ENCODE data around the gene RPS6KC1. TPM values are rescaled to one million over a fixed set of nuclear protein-coding genes. Genes with fewer than 3 reads are reported as not detected.

Gene RPS6KC1
- total and polyA plus RNA-seq, 9 of the 15 experiments (the other 6 are each of a cell fraction or from before 2014, with no cell fraction given): 4.3 to 34.6 (median 20.9) TPM

DNA sequence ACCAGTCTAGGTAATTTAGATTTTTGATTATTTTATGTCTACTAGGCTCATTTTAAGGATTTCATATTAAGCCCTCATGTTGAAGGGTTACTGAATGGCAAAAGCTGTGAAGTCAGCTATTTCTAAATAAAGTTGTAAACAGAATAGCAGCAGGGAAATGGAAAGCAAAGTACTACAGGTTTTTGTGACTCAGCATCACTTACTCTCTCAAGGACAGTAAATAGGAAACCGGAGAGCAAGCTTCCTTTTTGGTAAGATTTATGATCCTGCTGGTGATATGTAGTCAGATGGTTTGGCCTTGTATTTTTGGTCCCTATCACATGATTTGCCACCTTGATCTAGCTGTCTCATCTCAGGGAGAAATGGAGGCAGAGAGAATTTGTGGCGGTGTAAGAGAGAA is 226.0 kb downstream of the RPS6KC1 start (continued):
- TF ChIP-seq, protein P1, sequence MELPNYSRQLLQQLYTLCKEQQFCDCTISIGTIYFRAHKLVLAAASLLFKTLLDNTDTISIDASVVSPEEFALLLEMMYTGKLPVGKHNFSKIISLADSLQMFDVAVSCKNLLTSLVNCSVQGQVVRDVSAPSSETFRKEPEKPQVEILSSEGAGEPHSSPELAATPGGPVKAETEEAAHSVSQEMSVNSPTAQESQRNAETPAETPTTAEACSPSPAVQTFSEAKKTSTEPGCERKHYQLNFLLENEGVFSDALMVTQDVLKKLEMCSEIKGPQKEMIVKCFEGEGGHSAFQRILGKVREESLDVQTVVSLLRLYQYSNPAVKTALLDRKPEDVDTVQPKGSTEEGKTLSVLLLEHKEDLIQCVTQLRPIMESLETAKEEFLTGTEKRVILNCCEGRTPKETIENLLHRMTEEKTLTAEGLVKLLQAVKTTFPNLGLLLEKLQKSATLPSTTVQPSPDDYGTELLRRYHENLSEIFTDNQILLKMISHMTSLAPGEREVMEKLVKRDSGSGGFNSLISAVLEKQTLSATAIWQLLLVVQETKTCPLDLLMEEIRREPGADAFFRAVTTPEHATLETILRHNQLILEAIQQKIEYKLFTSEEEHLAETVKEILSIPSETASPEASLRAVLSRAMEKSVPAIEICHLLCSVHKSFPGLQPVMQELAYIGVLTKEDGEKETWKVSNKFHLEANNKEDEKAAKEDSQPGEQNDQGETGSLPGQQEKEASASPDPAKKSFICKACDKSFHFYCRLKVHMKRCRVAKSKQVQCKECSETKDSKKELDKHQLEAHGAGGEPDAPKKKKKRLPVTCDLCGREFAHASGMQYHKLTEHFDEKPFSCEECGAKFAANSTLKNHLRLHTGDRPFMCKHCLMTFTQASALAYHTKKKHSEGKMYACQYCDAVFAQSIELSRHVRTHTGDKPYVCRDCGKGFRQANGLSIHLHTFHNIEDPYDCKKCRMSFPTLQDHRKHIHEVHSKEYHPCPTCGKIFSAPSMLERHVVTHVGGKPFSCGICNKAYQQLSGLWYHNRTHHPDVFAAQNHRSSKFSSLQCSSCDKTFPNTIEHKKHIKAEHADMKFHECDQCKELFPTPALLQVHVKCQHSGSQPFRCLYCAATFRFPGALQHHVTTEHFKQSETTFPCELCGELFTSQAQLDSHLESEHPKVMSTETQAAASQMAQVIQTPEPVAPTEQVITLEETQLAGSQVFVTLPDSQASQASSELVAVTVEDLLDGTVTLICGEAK (IDR thresholded peaks at IDR 0.05): peak; percentile 38; the same call in 1 of the 2 replicates
- TF ChIP-seq, protein P1 (CRISPR knock-in tag; IDR thresholded peaks at IDR 0.05): no peak

DNA sequence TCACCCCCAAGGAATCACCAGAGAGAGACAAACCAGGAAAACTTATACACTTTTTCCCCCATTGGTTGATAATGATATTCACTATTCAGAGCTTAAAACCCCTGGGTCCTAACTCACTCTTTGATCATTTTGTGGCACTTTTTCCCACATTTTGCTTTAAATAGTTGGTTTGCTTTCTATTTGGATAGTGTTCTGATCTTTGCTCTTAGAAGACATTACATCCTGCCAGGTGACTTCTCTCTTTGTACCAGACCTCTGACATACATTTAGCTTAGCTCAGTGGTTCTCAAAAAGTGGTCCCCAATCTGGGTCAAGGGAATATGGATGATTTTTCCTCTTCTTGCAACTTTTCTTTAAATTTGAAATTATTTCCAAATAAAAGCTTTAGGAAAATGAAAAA is 228.4 kb downstream of the RPS6KC1 start:
- peaks cover 4% of the 10 kb centered on the region; the same call in 1 of the 3 replicates for H3K36me3 ChIP-seq (ENCODE audit: control insufficient read depth, insufficient read depth, low read length)
- H2AFZ ChIP-seq (ENCODE audit: low read depth, low read length): no peak overlapping the region
- TF ChIP-seq NCOA6 (IDR thresholded peaks at IDR 0.05) (no peak), ARID2 (IDR thresholded peaks at IDR 0.05) (no peak), ZNF253 (CRISPR knock-in tag; conservative IDR thresholded peaks at IDR 0.05) (no peak), RBM22 (IDR thresholded peaks at IDR 0.05; ENCODE audit: low read depth, low read length, poor library complexity, severe bottlenecking) (no peak), PRMT5 (CRISPR knock-in tag; IDR thresholded peaks at IDR 0.05) (no peak), ZKSCAN8 (CRISPR knock-in tag; IDR thresholded peaks at IDR 0.05) (no peak)
- TF ChIP-seq, protein P2, sequence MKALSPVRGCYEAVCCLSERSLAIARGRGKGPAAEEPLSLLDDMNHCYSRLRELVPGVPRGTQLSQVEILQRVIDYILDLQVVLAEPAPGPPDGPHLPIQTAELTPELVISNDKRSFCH (CRISPR knock-in tag; IDR thresholded peaks at IDR 0.05): no peak
- TF ChIP-seq, protein P2 (tag; IDR thresholded peaks at IDR 0.05): no peak
- TF ChIP-seq, protein P3, sequence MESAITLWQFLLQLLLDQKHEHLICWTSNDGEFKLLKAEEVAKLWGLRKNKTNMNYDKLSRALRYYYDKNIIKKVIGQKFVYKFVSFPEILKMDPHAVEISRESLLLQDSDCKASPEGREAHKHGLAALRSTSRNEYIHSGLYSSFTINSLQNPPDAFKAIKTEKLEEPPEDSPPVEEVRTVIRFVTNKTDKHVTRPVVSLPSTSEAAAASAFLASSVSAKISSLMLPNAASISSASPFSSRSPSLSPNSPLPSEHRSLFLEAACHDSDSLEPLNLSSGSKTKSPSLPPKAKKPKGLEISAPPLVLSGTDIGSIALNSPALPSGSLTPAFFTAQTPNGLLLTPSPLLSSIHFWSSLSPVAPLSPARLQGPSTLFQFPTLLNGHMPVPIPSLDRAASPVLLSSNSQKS (CRISPR knock-in tag; IDR thresholded peaks at IDR 0.05): no peak
- FAIRE-seq: no peak
- DNase-seq (ENCODE audit: extremely low read depth in 1 of 4, low spot score in 3 of 4): no peak
- no peak overlapping the region for H3K27ac ChIP-seq (ENCODE audit: extremely low read depth, low read depth, low read length)
- ChIA-PET POLR2A (no interaction called here), CTCF (ENCODE audit: low intra/inter-chr PET ratio) (no interaction called here)
- in situ Hi-C loops (cut with MboI) (no loop called here), intact Hi-C loops (cut with micrococcal nuclease) (no loop called here)
- H3K4me2 ChIP-seq (ENCODE audit: insufficient read depth, low read length): no peak overlapping the region
- H3K4me1 ChIP-seq (replicated peaks in 1 of 2; ENCODE audit: control insufficient read depth in 2 of 2, insufficient read depth in 2 of 2, low read length in 2 of 2): no peaks in the 10 kb centered on the region
- no peak for ATAC-seq
- H3K9me1 ChIP-seq (ENCODE audit: control insufficient read depth, insufficient read depth, low read length): no peaks in the 10 kb centered on the region
- H3K9me3 ChIP-seq (replicated peaks; ENCODE audit: control insufficient read depth, insufficient read depth, low read depth, low read length): no peaks in the 10 kb centered on the region
- H3K9ac ChIP-seq (ENCODE audit: insufficient read depth in 1 of 2, low read depth in 2 of 2, low read length in 2 of 2): no peak overlapping the region
- no TSS peak for BruUV-seq (replicated peaks)
- H3K27me3 ChIP-seq (ENCODE audit: control insufficient read depth in 2 of 2, insufficient read depth in 2 of 2, low read length in 2 of 2): no peaks in the 10 kb centered on the region
- no peaks in the 10 kb centered on the region for H4K20me1 ChIP-seq (replicated peaks; ENCODE audit: control insufficient read depth, insufficient read depth, low read length)
- H3K4me3 ChIP-seq: no peak overlapping the region
- no peaks in the 10 kb centered on the region for H3K79me2 ChIP-seq (ENCODE audit: control insufficient read depth, insufficient read depth, low read length)

Measured in K562 (cell line).